ENCODE results near the gene PYHIN1. TPM values are rescaled to one million over a fixed set of nuclear protein-coding genes. Genes with fewer than 3 reads are reported as not detected.

The PYHIN1 gene
- total RNA-seq, 3 donors from 2014 or later, result 2.5 to 2.9 (median 2.6) TPM

GRCh38 chr1:158969855-158970254 is 38.5 kb downstream of the PYHIN1 start:
- no peak for DNase-seq (ENCODE audit: low spot score in 2 of 2)
- H3K27me3 ChIP-seq, result no peaks in the 10 kb centered on the region
- no peaks in the 10 kb centered on the region for H3K4me1 ChIP-seq
- no peak overlapping the region for H3K4me3 ChIP-seq
- H3K27ac ChIP-seq, result no peak overlapping the region
- TF ChIP-seq POLR2AphosphoS5 (IDR thresholded peaks at IDR 0.05), result no peak
- TF ChIP-seq CTCF (IDR thresholded peaks at IDR 0.05), result no peak
- no peak for TF ChIP-seq POLR2A (IDR thresholded peaks at IDR 0.05)
- no peaks in the 10 kb centered on the region for H3K36me3 ChIP-seq
- H3K9me3 ChIP-seq, result no peaks in the 10 kb centered on the region
- intact Hi-C loops (cut with DNase I; ENCODE audit: low total_unique reads), result no loop called here

DNA sequence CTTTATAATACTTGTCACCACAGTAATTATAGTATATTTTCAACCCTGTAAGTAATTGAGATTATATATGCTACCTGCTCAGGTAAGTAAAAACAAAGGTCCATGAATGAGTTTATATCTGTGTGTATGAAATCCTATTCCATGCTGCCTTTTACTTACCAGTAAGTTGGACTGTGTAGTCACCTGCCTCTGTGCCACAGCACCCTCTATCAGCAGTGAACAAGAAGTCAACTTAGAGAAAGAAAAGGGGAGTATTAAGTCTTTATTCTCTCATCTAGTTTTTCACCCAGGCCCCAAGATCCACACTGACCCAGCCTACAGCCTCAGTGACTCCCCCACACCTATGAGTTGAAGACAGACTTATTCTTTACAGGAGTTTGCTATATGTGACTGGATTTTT is 41.5 kb downstream of the PYHIN1 start:
- Histone ChIP-seq H3K36me3 (no peaks in the 10 kb centered on the region), H3K27me3 (no peaks in the 10 kb centered on the region), H3K27ac (no peak overlapping the region), H3K4me3 (no peak overlapping the region), H3K9me3 (no peaks in the 10 kb centered on the region), H3K4me1 (no peaks in the 10 kb centered on the region)
- no peak for DNase-seq (ENCODE audit: low spot score in 2 of 2)
- no peak for TF ChIP-seq POLR2A (IDR thresholded peaks at IDR 0.05)
- no peak for TF ChIP-seq CTCF (IDR thresholded peaks at IDR 0.05)
- TF ChIP-seq POLR2AphosphoS5 (IDR thresholded peaks at IDR 0.05), result no peak
- intact Hi-C loops (cut with DNase I; ENCODE audit: low total_unique reads), result no loop called here

GRCh38 chr1:158976219-158976618 is 44.9 kb downstream of the PYHIN1 start:
- intact Hi-C loops (cut with DNase I; ENCODE audit: low total_unique reads), result no loop called here
- Histone ChIP-seq H3K27me3 (no peaks in the 10 kb centered on the region), H3K4me3 (no peak overlapping the region), H3K36me3 (no peaks in the 10 kb centered on the region), H3K9me3 (peaks cover 0 to 5% of the 10 kb centered on the region in 2 donors), H3K27ac (no peak overlapping the region), H3K4me1 (no peaks in the 10 kb centered on the region)
- DNase-seq (ENCODE audit: low spot score in 2 of 2), result no peak
- no peak for TF ChIP-seq POLR2AphosphoS5 (IDR thresholded peaks at IDR 0.05)
- no peak for TF ChIP-seq CTCF (IDR thresholded peaks at IDR 0.05)
- no peak for TF ChIP-seq POLR2A (IDR thresholded peaks at IDR 0.05)

GRCh38 chr1:158978730-158979129 is 47.4 kb downstream of the PYHIN1 start:
- Histone ChIP-seq H3K4me1 (no peaks in the 10 kb centered on the region), H3K27me3 (no peaks in the 10 kb centered on the region), H3K9me3 (peaks cover 0 to 5% of the 10 kb centered on the region in 2 donors), H3K4me3 (no peak overlapping the region), H3K27ac (no peak overlapping the region), H3K36me3 (no peaks in the 10 kb centered on the region)
- no peak for DNase-seq (ENCODE audit: low spot score in 2 of 2)
- TF ChIP-seq POLR2A (IDR thresholded peaks at IDR 0.05), result no peak
- no peak for TF ChIP-seq POLR2AphosphoS5 (IDR thresholded peaks at IDR 0.05)
- TF ChIP-seq CTCF (IDR thresholded peaks at IDR 0.05), result no peak
- intact Hi-C loops (cut with DNase I; ENCODE audit: low total_unique reads), result no loop called here

- Histone ChIP-seq H3K4me3 (no peak overlapping the region), H3K9me3 (peaks cover 0 to 5% of the 10 kb centered on the region in 2 donors), H3K4me1 (no peaks in the 10 kb centered on the region), H3K36me3 (no peaks in the 10 kb centered on the region), H3K27ac (no peak overlapping the region), H3K27me3 (no peaks in the 10 kb centered on the region)
- no peak for TF ChIP-seq CTCF (IDR thresholded peaks at IDR 0.05)
- TF ChIP-seq POLR2A (IDR thresholded peaks at IDR 0.05), result no peak
- no peak for TF ChIP-seq POLR2AphosphoS5 (IDR thresholded peaks at IDR 0.05)
- DNase-seq (ENCODE audit: low spot score in 2 of 2), result no peak
- intact Hi-C loops (cut with DNase I; ENCODE audit: low total_unique reads), result no loop called here
Observed at GRCh38 chr1:158979229-158979628, 47.9 kb downstream of the PYHIN1 start.
